ENCODE data around the gene LAMB1. TPM values are rescaled to one million over a fixed set of nuclear protein-coding genes. Genes with fewer than 3 reads are reported as not detected.

Gene LAMB1
- total RNA-seq, 2 experiments from 2014 or later = 0.16 TPM; not detected in 1

- CTCF ChIA-PET = no interaction called here
- no peaks in the 10 kb centered on the region for H3K9me3 Mint-ChIP-seq (ENCODE audit: low read depth)
- no peaks in the 10 kb centered on the region for H3K4me1 Mint-ChIP-seq
- no peak overlapping the region for H3K4me3 Mint-ChIP-seq
- H3K36me3 Mint-ChIP-seq (ENCODE audit: low read depth) = no peaks in the 10 kb centered on the region
- H3K27ac Mint-ChIP-seq = no peak overlapping the region
- peaks cover 5% of the 10 kb centered on the region for H3K27me3 Mint-ChIP-seq
- POLR2A ChIA-PET = no interaction called here
- no peak for DNase-seq
- no peak for ATAC-seq
- intact Hi-C loops (cut with DNase I, micrococcal nuclease) = no loop called here
Measured at GRCh38 chr7:107977048-107977447, 25.9 kb downstream of the LAMB1 start.

DNA sequence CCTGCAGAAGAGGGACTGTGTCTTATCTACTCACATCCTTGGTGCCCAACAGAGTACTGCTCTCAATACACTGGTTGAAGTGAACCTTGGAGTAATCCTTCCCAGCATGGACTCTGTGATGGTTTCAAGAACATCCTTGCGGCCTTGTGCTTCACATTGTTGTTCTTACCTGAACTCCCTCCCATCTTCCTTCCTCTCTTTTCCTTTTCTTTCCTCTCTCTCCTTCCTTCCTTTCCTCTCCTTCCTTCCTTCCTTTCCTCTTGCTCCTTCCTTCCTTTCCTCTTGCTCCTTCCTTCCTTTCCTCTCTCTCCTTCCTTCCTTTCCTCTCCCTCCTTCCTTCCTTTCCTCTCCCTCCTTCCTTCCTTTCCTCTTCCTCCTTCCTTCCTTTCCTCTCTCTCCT lies 26.3 kb downstream of the LAMB1 start:
- Mint-ChIP-seq H3K27me3 (peaks cover 5% of the 10 kb centered on the region), H3K36me3 (ENCODE audit: low read depth) (no peaks in the 10 kb centered on the region), H3K4me3 (no peak overlapping the region), H3K9me3 (ENCODE audit: low read depth) (no peaks in the 10 kb centered on the region), H3K4me1 (no peaks in the 10 kb centered on the region), H3K27ac (no peak overlapping the region)
- DNase-seq (no peak), ATAC-seq (no peak)
- CTCF ChIA-PET = no interaction called here
- POLR2A ChIA-PET = no interaction called here
- intact Hi-C loops (cut with DNase I, micrococcal nuclease) = no loop called here

GRCh38 chr7:107975394-107976013 lies 27.5 kb downstream of the LAMB1 start:
- H3K4me1 Mint-ChIP-seq = no peaks in the 10 kb centered on the region
- DNase-seq (no peak), ATAC-seq (no peak)
- no peak overlapping the region for H3K4me3 Mint-ChIP-seq
- intact Hi-C loops (cut with DNase I, micrococcal nuclease) = no loop called here
- CTCF ChIA-PET = interaction anchor here (0.6 kb wide), 1 partner anchor 29 kb away, joined by 3 read pairs; no protein-coding TSS in a partner anchor
- no peaks in the 10 kb centered on the region for H3K9me3 Mint-ChIP-seq (ENCODE audit: low read depth)
- POLR2A ChIA-PET = no interaction called here
- H3K27ac Mint-ChIP-seq = no peak overlapping the region
- H3K27me3 Mint-ChIP-seq = peaks cover 5% of the 10 kb centered on the region
- H3K36me3 Mint-ChIP-seq (ENCODE audit: low read depth) = no peaks in the 10 kb centered on the region

- peaks cover 2% of the 10 kb centered on the region for H3K27me3 Mint-ChIP-seq
- no peaks in the 10 kb centered on the region for H3K36me3 Mint-ChIP-seq (ENCODE audit: low read depth)
- POLR2A ChIA-PET = no interaction called here
- no peak for DNase-seq
- no peaks in the 10 kb centered on the region for H3K4me1 Mint-ChIP-seq
- no peak overlapping the region for H3K4me3 Mint-ChIP-seq
- no peak overlapping the region for H3K27ac Mint-ChIP-seq
- no peaks in the 10 kb centered on the region for H3K9me3 Mint-ChIP-seq (ENCODE audit: low read depth)
- ATAC-seq = no peak
- intact Hi-C loops (cut with DNase I, micrococcal nuclease) = no loop called here
- CTCF ChIA-PET = no interaction called here
Measured at GRCh38 chr7:107973861-107974260, 29.1 kb downstream of the LAMB1 start.

DNA sequence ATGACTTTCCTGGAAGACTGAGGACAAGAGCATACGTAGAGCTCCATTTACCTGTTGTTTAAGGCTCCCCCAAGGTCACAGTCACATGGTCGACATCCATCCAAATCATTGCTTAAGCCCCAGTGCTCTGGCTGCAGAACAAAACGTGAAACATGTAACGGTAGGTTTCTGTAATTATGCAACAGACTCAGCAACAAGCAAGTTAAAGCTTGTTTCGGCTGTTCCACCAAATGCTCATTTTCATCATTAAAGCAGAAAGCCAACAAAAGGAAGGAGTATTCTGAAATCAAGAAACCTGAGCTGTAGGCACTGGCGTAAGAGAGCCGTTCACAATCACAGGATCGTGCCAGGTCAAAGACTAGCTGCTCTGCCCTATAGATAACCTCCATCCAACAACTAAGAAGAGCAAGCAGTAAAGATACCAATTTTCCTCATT lies 30.0 kb downstream of the LAMB1 start:
- ChIA-PET POLR2A (no interaction called here), CTCF (interaction anchor here (0.6 to 1.2 kb wide), 3 partner anchors 8 to 49 kb away, joined by 3 to 4 read pairs (median 4); no protein-coding TSS in a partner anchor)

GRCh38 chr7:107972075-107972482 lies 30.9 kb downstream of the LAMB1 start:
- no peak overlapping the region for H3K27ac Mint-ChIP-seq
- no peak for DNase-seq
- H3K36me3 Mint-ChIP-seq (ENCODE audit: low read depth) = no peaks in the 10 kb centered on the region
- CTCF ChIA-PET = interaction anchor here (0.6 to 1.2 kb wide), 5 partner anchors 7 to 509 kb away, joined by 3 to 5 read pairs (median 4); no protein-coding TSS in a partner anchor
- no peaks in the 10 kb centered on the region for H3K4me1 Mint-ChIP-seq
- intact Hi-C loops (cut with DNase I, micrococcal nuclease) = no loop called here
- H3K27me3 Mint-ChIP-seq = peaks cover 2% of the 10 kb centered on the region
- H3K9me3 Mint-ChIP-seq (ENCODE audit: low read depth) = no peaks in the 10 kb centered on the region
- no peak for ATAC-seq
- no peak overlapping the region for H3K4me3 Mint-ChIP-seq
- POLR2A ChIA-PET = no interaction called here

More for the DNA sequence above, 30.0 kb downstream of the LAMB1 start:
- no peak overlapping the region for H3K27ac Mint-ChIP-seq
- ATAC-seq (no peak), DNase-seq (no peak)
- H3K4me3 Mint-ChIP-seq = no peak overlapping the region
- H3K9me3 Mint-ChIP-seq (ENCODE audit: low read depth) = no peaks in the 10 kb centered on the region
- peaks cover 2% of the 10 kb centered on the region for H3K27me3 Mint-ChIP-seq
- H3K36me3 Mint-ChIP-seq (ENCODE audit: low read depth) = no peaks in the 10 kb centered on the region
- intact Hi-C loops (cut with DNase I, micrococcal nuclease) = no loop called here
- no peaks in the 10 kb centered on the region for H3K4me1 Mint-ChIP-seq

DNA sequence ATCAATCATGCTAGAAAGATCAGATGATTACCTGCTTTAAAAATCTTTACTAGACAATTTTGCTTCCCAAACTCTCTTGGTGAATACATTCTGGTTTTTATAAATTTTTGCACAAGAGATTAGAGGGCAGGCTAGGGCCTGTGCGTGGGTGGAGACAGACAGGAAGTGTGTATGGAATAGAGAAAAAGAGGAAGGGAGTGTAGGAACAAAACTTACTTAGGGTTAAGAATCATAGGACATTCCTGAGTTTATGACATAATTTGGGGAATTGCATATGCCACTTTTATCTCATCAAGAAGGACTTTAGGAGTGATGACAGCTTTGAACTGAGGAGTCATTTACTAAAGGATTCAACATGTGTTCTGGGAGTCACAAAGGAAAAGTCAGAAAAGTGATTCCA lies 31.3 kb downstream of the LAMB1 start:
- Mint-ChIP-seq H3K4me1 (no peaks in the 10 kb centered on the region), H3K4me3 (no peak overlapping the region), H3K27me3 (peaks cover 2% of the 10 kb centered on the region), H3K36me3 (ENCODE audit: low read depth) (no peaks in the 10 kb centered on the region), H3K27ac (no peak overlapping the region), H3K9me3 (ENCODE audit: low read depth) (no peaks in the 10 kb centered on the region)
- ChIA-PET POLR2A (no interaction called here), CTCF (interaction anchor here (1.2 kb wide), 1 partner anchor 31 kb away, joined by 3 read pairs; no protein-coding TSS in a partner anchor)
- ATAC-seq (no peak), DNase-seq (no peak)
- intact Hi-C loops (cut with DNase I, micrococcal nuclease) = no loop called here

- ChIA-PET POLR2A (no interaction called here), CTCF (interaction anchor here (1.2 kb wide), 1 partner anchor 30 kb away, joined by 3 read pairs; no protein-coding TSS in a partner anchor)
- Mint-ChIP-seq H3K27ac (no peak overlapping the region), H3K36me3 (ENCODE audit: low read depth) (no peaks in the 10 kb centered on the region), H3K4me1 (no peaks in the 10 kb centered on the region), H3K4me3 (no peak overlapping the region), H3K9me3 (ENCODE audit: low read depth) (no peaks in the 10 kb centered on the region), H3K27me3 (peaks cover 2% of the 10 kb centered on the region)
- intact Hi-C loops (cut with DNase I, micrococcal nuclease) = no loop called here
- ATAC-seq (no peak), DNase-seq (no peak)
Measured at GRCh38 chr7:107971100-107971499, 31.9 kb downstream of the LAMB1 start.

- POLR2A ChIA-PET = no interaction called here
- H3K9me3 Mint-ChIP-seq (ENCODE audit: low read depth) = no peaks in the 10 kb centered on the region
- H3K27ac Mint-ChIP-seq = no peak overlapping the region
- CTCF ChIA-PET = no interaction called here
- H3K27me3 Mint-ChIP-seq = peaks cover 2% of the 10 kb centered on the region
- DNase-seq = no peak
- no peaks in the 10 kb centered on the region for H3K36me3 Mint-ChIP-seq (ENCODE audit: low read depth)
- ATAC-seq = no peak
- no peak overlapping the region for H3K4me3 Mint-ChIP-seq
- intact Hi-C loops (cut with DNase I, micrococcal nuclease) = no loop called here
- no peaks in the 10 kb centered on the region for H3K4me1 Mint-ChIP-seq
Measured at GRCh38 chr7:107969856-107970255, 33.1 kb downstream of the LAMB1 start.

GRCh38 chr7:107968449-107968848 lies 34.5 kb downstream of the LAMB1 start:
- ATAC-seq = no peak
- no peaks in the 10 kb centered on the region for H3K4me1 Mint-ChIP-seq
- H3K36me3 Mint-ChIP-seq (ENCODE audit: low read depth) = no peaks in the 10 kb centered on the region
- ChIA-PET POLR2A (no interaction called here), CTCF (no interaction called here)
- no peak for DNase-seq
- no peak overlapping the region for H3K4me3 Mint-ChIP-seq
- peaks cover 2% of the 10 kb centered on the region for H3K27me3 Mint-ChIP-seq
- H3K9me3 Mint-ChIP-seq (ENCODE audit: low read depth) = no peaks in the 10 kb centered on the region
- H3K27ac Mint-ChIP-seq = no peak overlapping the region
- intact Hi-C loops (cut with DNase I, micrococcal nuclease) = no loop called here

GRCh38 chr7:107967420-107967819 lies 35.5 kb downstream of the LAMB1 start:
- Mint-ChIP-seq H3K36me3 (ENCODE audit: low read depth) (no peaks in the 10 kb centered on the region), H3K27me3 (no peaks in the 10 kb centered on the region), H3K4me3 (no peak overlapping the region), H3K4me1 (no peaks in the 10 kb centered on the region), H3K9me3 (ENCODE audit: low read depth) (no peaks in the 10 kb centered on the region), H3K27ac (no peak overlapping the region)
- no peak for ATAC-seq
- intact Hi-C loops (cut with DNase I, micrococcal nuclease) = no loop called here
- ChIA-PET POLR2A (no interaction called here), CTCF (no interaction called here)
- DNase-seq = no peak

DNA sequence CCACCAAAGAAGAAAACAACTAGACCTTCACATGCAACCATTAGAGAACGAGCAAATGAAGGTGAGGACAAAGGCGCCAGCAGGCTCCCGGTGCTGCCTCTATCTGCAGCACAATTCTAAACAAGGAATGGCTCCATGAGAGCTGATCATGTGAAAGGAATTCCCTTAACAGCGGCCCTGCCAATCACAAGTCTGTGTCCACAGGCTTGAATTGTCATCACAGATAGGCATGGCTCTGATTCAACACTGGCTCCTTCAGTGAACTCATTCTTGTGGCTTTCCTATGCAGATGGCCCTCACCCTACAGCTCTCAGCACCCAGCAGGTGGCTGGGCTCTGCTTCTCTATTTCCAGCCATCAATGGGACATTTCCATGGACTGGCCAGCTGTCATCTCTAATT lies 36.2 kb downstream of the LAMB1 start:
- CTCF ChIA-PET = no interaction called here
- no peaks in the 10 kb centered on the region for H3K36me3 Mint-ChIP-seq (ENCODE audit: low read depth)
- H3K9me3 Mint-ChIP-seq (ENCODE audit: low read depth) = no peaks in the 10 kb centered on the region
- DNase-seq (no peak), ATAC-seq (no peak)
- H3K4me3 Mint-ChIP-seq = no peak overlapping the region
- no peaks in the 10 kb centered on the region for H3K27me3 Mint-ChIP-seq
- POLR2A ChIA-PET = no interaction called here
- H3K27ac Mint-ChIP-seq = no peak overlapping the region
- H3K4me1 Mint-ChIP-seq = no peaks in the 10 kb centered on the region
- intact Hi-C loops (cut with DNase I, micrococcal nuclease) = no loop called here
